Mucosa of descending colon (tissue), 3 donors: ENCODE results near the gene GIGYF2. TPM values are rescaled to one million over a fixed set of nuclear protein-coding genes. Genes with fewer than 3 reads are reported as not detected.

Experiments
- ATAC-seq: fragments of 200-7000 bp; cut with Tn5 transposase; one replicate; pipeline ENCODE4 v1.9.1; 2020; ENCODE audit warnings: mild to moderate bottlenecking, moderate library complexity
- DNase-seq, 3 donors: peaks; one replicate each; pipeline ENCODE4 v3.0.0-alpha.2; 2020
- H3K36me3 ChIP-seq: fragments of 200-600 bp; one replicate; pipeline ENCODE4 v1.8.0; 2021; ENCODE audit warnings: low read depth, mild to moderate bottlenecking
- H3K4me1 ChIP-seq: fragments of 200-600 bp; one replicate; pipeline ENCODE4 v1.8.0; 2021; ENCODE audit warnings: low read depth, mild to moderate bottlenecking
- H3K4me3 ChIP-seq: fragments of 200-600 bp; one replicate; pipeline ENCODE4 v1.8.0; 2021; ENCODE audit warnings: mild to moderate bottlenecking
- H3K9me3 ChIP-seq: fragments of 200-600 bp; one replicate; pipeline ENCODE4 v1.8.0; 2021; ENCODE audit warnings: mild to moderate bottlenecking
- CTCF ChIP-seq: fragments of 200-600 bp; IDR thresholded peaks from one replicate; pipeline ENCODE4 v1.8.0; 2022; ENCODE audit warnings: antibody characterized with exemption, mild to moderate bottlenecking
- intact Hi-C, 2 donors: fragments of 100-400 bp; cut with DNase I in 1 of 2; cut with micrococcal nuclease in 1 of 2; formaldehyde crosslinking; loops; one replicate each; pipeline versions ENCODE4 v1.11.0 to v1.11.1; 2022; cut with DNase I, micrococcal nuclease
- total RNA-seq, 3 donors: library from RNA; stranded (reverse); fragmentation: NEBNext Ultra II Directional in 2 of 3; extraction: Animal tissue kit (Norgen Biotek cat#: 25700) in 2 of 3; gene quantifications; one replicate each; pipeline versions ENCODE4 v1.2.1 to v1.2.4, GENCODE V29; 2021 to 2023
- donor health status: DM: no; HTN: no; CAD: no; lungs with moderate emphysema.
- donor health status: DM: no; HTN: no; CAD: no.
- donor health status: DM: no; HTN: yes; CAD: no.

Gene GIGYF2
- total RNA-seq, 3 donors from 2014 or later, result 57.8 to 82.1 (median 74.8) TPM

GRCh38 chr2:232877940-232878511 lies 180.9 kb downstream of the GIGYF2 start:
- ATAC-seq (no peak), DNase-seq (peak in 1 of 3 donors; percentile 34)
- Histone ChIP-seq H3K36me3 (no peaks in the 10 kb centered on the region), H3K9me3 (no peaks in the 10 kb centered on the region), H3K4me1 (peaks cover 29% of the 10 kb centered on the region), H3K4me3 (no peak overlapping the region)
- no peak for TF ChIP-seq CTCF
- intact Hi-C loops, result no loop called here

GRCh38 chr2:232878855-232879617 lies 181.9 kb downstream of the GIGYF2 start:
- ATAC-seq (no peak), DNase-seq (no peak)
- H3K9me3 ChIP-seq, result no peaks in the 10 kb centered on the region
- intact Hi-C loops, result no loop called here
- H3K4me1 ChIP-seq, result peaks cover 20% of the 10 kb centered on the region
- no peak for TF ChIP-seq CTCF
- H3K36me3 ChIP-seq, result no peaks in the 10 kb centered on the region
- no peak overlapping the region for H3K4me3 ChIP-seq

GRCh38 chr2:232879618-232880494 lies 182.7 kb downstream of the GIGYF2 start:
- no peaks in the 10 kb centered on the region for H3K9me3 ChIP-seq
- no peak for TF ChIP-seq CTCF
- DNase-seq, result peak in 1 of 3 donors; percentile 25

GRCh38 chr2:232880764-232881351 lies 183.7 kb downstream of the GIGYF2 start:
- DNase-seq (peak in 1 of 3 donors; percentile 19), ATAC-seq (no peak)
- no peaks in the 10 kb centered on the region for H3K9me3 ChIP-seq
- no peaks in the 10 kb centered on the region for H3K36me3 ChIP-seq
- TF ChIP-seq CTCF, result no peak
- intact Hi-C loops, result no loop called here
- H3K4me1 ChIP-seq, result peaks cover 6% of the 10 kb centered on the region
- H3K4me3 ChIP-seq, result no peak overlapping the region

More at GRCh38 chr2:232879618-232880494, 182.7 kb downstream of the GIGYF2 start:
- Histone ChIP-seq H3K4me3 (no peak overlapping the region), H3K4me1 (peaks cover 14% of the 10 kb centered on the region), H3K36me3 (no peaks in the 10 kb centered on the region)
- intact Hi-C loops, result no loop called here
- no peak for ATAC-seq

GRCh38 chr2:232882085-232882484 lies 185.0 kb downstream of the GIGYF2 start:
- Histone ChIP-seq H3K4me3 (no peak overlapping the region), H3K36me3 (no peaks in the 10 kb centered on the region), H3K4me1 (peaks cover 5% of the 10 kb centered on the region), H3K9me3 (no peaks in the 10 kb centered on the region)
- intact Hi-C loops, result no loop called here
- TF ChIP-seq CTCF, result no peak
- DNase-seq (no peak), ATAC-seq (no peak)
